Activated T-cell treated with anti-CD3 and anti-CD28 coated beads, Interleukin-2, amount 50 U/mL, for 48 hours (primary cell): ENCODE data around the gene UQCRHL.
"Not testable (repeated sequence)": the region's sequence is repeated elsewhere in the genome, so short reads cannot be mapped to it uniquely, and the experiment has no call there.

ENCODE experiments used
- DNase-seq, 2 experiments: peaks; one replicate each; pipeline ENCODE4 v3.0.0-alpha.2; 2020

The UQCRHL gene

DNA sequence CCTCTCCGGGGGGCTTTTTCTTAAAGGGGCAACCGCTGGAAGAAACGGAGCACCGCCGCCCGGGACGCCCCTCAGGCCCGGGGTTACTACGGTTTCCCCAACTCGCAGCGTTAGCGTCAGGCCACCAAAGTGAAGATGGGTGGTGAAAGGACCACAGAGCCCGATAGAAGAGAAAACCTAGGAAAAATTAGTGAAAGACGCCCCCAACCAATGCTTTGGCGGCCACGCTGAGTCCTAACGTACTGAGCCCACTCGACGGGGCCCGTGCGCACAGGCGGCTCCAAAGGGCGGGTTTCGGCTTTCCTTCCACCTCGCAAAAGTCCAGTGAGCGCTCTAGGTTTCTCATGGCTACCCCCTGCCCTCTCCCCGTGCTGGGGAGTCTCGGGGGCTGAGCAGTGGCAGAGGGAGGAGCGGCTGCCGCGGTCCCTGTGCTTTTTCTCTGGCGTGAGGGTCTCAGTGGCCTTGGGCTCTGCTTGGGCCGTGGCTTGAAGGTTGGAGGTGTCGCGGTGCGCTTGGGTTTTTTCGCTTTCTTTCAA lies 27.8 kb upstream of the UQCRHL start:
- DNase-seq, result no peak

DNA sequence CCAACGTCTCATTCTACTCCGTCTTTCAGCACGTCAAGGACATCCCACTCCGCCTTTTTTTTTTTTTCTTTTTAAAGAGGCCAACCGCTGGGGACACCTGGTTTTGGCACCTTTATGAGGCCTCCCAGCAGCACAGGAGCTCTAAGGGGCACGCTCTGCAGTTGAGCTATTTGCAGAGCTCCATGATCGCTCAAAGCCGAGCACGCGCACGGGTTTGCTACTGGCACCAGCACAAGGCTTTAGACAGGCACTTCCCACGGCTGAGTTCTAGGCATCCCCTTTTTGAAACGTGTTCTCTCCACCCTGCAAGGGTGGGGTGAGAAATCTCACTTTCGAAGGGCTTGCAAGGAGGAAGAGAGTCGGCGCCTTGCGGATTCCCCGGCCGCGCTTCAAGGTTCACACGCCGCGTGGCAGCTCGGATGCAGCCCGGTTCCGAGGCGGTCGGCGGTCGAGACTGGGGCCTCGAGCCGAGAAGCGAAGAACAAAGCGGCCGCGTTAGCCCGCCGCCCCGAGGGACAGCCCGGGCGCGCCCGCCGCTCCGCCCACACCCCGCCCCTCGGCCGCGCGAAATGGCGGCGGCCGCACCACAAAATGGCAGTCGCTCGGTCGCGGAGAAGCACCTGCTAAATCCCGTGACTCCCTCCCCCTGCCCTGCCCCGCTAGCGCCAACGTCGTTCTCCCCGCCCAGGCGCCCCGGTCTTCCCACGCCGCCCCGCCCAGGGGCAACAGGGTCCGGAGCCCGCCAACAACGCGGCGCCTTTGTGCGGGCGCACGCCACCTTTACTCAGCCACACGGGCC lies 27.2 kb upstream of the UQCRHL start:
- peak; percentile 92 to 94 for DNase-seq

DNA sequence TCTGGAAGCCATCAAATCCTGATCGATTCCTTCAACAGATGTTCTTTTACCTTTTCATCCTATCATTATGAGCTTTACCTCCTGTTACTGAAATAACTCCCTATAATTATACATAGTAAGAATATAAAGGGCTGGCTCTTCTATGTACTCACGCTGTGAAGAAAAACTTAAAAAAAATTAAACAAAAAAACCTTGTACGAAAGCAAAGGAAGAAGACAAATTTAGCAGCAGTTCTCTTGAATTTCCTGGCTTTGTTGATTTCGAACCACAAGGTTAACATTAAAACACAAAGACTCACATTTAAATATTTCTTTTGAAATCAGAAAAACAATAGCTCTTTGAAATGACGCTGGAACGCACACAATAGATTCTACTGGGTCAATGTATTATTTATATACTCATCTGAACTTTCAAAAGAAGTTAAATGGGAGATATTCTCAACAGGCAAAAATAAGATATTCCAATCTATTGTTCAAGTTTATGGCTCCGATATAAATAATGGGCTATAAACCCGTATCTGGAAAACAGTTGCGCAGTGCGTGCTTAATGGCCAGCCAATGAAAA lies 26.5 kb upstream of the UQCRHL start:
- DNase-seq, result no peak

DNA sequence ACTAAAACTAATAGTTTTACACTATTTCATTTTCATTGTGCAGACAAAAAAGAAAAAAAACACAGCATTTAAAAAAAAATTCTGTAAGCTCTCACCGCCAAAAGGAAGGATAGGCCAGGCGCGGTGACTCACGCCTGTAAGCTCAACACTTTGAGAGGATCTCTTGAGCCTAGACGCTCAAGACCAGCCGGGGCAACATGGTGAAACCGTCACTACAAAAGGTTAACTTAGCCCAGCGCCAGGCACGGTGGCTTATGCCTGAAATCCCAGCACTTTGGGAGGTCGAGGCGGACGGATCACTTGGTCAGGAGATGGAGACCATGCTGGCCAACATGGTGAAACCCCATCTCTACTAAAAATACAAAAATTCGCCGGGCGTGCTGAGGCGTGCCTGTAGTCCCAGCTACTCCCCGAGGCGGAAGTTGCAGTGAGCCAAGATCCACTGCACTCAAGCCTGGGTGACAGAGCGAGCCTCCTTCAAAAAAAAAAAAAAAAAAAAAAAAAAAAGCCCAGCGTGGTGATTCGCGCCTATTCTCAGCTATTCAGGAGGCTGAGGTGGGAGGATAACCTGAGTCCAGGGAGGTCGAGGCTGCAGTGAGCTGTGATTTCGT lies 25.7 kb upstream of the UQCRHL start:
- DNase-seq, result peak; percentile 62 to 71

DNA sequence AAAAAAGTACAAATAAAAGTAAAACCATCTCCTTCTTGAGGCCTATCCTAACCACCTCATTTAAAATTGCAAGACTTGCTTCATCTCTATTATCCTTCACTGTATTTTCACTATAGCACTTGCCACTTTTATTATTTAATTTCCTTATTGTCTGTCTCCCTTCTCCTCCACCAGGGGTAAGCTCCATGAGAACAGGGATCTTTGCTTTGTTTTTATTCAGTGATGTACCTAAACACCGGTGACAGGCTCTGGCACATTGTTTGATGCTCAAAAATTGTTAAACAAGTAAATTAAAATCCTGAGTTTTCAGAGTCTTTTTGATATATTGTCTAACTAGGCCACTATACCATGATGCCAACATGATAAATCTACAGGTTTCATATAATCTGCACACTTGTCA lies 22.8 kb upstream of the UQCRHL start:
- no peak for DNase-seq

DNA sequence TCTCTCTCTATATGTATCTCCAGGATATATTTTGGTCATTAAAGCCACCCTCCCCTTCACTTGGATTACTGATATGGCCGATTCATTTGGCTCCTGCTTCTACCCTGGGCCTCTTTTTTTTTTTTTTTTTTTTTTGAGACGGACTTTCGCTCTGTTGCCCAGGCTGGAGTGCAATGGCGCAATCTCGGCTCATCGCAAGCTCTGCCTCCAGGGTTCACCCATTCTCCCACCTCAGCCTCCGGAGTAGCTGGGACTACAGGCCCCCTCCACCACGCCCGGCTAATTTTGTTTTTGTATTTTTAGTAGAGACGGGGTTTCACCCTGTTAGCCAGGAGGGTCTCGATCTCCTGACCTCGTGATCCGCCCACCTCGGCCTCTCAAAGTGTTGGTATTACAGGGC lies 21.5 kb upstream of the UQCRHL start:
- DNase-seq, result not testable (repeated sequence)

DNA sequence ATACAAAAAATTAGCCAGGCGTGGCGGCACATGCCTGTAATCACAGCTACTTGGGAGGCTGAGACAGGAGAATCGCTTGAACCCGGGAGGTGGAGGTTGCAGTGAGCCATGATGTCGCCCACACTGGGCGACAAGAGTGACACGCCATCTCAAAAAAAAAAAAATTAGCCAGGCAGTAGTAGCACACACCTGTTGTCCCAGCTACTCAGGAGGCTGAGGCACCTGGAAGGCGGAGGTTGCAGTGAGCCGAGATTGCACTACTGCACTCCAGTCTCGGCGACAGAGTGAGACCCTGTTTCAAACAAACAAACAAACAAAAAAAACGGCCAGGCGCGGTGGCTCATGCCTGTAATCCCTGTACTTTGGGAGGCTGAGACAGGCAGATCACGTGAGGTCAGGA lies 20.1 kb upstream of the UQCRHL start:
- not testable (repeated sequence) for DNase-seq

DNA sequence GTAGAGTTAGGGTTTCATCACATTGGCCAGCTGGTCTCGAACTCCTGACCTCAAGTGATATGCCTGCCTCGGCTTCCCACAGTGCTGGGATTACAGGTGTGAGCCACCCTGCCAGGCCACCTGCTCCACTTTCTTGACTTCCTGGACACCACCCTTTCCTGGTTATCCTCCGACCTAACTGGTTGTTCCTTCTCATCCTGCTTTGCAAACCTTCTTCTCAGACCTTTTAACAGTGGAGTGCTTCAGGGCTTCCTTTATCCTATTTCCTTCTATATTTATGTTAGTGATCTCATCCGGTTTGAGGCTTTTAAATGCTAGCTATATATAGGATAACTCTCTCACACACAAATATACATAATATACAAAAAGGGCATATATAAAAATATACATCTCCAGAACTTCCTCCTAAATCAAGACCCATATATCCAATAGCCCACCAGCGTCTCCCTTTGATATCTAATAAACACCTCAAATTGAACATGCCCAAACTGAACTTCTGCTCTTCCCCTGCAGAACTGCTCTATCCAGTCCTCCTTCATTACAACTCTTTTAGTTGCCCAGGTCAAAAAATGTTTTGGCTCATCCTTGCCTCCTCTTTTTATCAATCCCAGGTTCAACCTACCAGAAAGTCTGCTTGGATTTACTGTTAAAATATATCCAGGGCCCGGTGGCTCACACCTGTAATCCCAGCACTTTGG lies 19.5 kb upstream of the UQCRHL start:
- no peak for DNase-seq

DNA sequence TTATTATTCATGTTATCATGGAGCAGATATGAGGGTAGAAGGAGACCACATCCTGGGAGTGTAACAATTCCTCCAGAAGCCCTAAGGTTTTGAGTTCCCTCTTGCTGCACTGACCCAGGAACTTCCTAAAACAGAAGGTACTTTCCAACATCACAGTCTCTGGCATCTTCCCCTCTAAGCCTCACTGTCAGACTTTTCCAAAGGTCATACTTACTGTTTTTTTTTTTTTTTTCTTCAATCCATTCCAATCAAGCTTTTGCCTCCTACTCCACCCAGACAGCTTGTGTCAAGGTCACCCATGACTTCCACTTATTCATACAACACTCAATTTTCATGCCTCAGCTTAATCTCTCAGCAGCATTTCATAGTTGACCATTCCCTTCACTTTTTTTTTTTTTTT lies 18.4 kb upstream of the UQCRHL start:
- DNase-seq, result no peak

DNA sequence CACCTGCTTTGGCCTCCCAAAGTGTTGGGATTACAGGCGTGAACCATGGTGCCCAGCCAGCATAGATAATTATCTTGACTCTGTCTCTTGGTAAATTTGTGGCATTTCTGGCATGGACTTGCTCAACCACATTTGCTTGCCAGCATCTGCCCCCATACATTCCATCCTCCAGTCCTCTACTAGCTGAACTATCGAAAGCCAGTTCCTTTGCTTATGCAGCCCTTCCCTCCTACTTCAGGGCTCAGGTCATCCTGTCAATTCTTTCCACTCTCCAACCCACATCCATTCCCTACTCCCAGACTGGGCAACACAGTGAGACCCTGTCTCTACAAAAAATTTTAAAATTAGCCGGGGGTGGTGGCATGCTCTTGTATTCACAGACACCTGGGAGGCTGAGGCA lies 13.0 kb upstream of the UQCRHL start:
- no peak for DNase-seq

DNA sequence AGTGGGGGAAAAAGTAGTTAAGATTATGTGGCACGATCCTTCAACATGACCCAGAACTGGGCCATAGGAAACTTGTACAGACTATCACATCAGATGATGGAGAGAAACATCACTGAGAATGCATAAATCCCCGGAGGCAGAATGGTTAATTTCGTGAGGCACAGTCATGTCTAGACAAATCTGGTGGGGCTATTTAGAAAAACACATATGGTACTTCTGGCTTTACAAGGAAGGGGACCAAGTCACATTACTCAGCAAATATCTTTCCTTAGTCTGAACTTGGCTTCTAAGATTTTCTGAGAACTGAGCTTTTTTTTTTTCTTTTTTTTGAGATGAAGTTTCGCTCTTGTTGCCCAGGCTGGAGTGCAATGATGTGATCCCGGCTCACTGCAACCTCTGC lies 9.2 kb upstream of the UQCRHL start:
- no peak for DNase-seq

DNA sequence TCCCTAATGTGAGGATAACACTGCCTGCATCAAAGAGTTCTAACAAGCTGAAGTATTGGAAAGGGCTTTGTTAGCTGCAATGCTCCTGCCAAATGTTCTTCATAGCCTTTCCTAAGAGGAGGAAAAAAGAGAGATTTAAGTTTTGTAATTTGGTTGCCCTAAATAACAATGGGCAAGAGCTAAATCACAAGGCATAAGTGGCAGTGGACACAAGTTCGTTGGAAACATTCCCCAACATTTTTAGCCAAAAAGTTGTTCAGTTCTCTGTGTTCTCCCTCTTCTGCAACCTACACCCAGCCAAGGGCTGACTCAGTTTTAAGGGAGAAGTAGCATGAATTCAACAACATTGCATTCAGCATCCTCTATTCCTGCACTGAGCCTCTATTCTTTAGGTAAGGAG lies 2.6 kb upstream of the UQCRHL start:
- no peak for DNase-seq

DNA sequence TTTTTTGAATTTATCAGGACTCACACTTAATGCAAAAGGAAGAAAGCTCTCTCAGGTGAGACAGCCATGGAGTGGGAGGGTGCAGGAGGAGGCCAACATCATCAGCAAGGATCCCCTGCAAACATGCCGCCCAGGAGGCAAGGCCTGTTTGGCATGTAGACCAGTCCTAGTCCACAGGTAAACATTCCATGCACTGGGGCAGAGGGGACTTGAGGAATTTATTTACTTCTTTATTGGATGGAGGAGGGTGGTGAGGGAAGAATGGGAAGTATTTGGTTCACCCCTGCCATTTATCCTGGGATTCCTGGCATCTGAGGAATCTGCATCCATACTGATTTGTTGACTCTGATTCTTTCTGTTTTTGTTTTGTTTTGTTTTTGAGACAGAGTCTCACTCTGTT lies 1.5 kb upstream of the UQCRHL start:
- DNase-seq, result no peak

DNA sequence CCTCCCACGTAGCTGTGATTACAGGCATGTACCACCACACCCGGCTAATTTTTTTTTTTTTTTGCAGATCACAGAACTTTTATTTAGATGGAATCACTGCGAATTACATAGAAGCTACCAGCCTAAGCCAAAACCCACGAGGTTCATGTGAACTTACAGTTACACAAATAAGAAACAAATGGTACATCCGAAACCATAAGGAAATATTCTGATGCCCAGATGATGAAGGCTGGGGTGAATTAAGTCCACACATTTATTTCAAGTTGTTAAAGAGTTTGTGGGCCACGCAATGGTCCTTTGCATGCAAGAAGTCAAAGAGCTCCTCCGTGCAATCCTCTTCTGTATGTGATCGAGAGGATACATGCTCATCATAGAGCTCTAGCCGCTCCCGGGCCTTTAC lies 328 bp downstream of the UQCRHL start:
- no peak for DNase-seq

DNA sequence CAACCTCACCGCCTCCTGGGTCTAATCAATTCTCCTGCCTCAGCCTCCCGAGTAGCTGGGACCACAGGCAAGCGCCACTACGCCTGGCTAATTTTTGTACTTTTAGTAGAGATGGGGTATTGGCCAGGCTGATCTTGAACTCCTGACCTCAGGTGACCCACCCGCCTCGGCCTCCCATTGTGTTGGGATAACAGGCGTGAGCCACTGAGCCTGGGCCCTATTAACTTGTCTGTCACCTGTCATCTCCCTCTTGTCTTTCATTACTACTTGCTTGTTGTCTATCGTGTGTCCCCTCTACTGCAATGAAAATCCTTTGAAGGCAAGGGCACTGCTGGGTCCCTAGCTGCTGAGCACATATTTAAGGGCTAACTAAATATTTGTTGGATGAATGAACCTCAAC lies 3.4 kb downstream of the UQCRHL start:
- DNase-seq, result no peak

DNA sequence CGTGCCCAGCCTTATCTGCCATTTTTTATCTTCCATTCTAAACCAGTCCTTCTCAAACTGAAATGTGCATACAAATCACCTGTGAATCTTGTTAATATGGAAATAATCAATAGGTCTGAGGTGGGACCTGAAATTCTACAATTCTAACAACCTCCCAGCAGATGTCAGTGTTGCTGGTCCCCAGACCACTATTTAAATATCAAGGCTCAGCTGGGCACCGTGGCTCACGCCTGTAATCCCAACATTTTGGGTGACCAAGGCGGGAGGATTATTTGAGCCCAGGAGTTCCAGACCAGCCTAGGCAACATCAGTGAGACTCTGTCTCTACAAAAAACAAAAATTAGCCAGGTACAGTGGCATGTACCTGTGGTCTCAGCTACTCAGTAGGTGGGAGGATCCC lies 4.1 kb downstream of the UQCRHL start:
- DNase-seq, result peak; percentile 26 to 35

DNA sequence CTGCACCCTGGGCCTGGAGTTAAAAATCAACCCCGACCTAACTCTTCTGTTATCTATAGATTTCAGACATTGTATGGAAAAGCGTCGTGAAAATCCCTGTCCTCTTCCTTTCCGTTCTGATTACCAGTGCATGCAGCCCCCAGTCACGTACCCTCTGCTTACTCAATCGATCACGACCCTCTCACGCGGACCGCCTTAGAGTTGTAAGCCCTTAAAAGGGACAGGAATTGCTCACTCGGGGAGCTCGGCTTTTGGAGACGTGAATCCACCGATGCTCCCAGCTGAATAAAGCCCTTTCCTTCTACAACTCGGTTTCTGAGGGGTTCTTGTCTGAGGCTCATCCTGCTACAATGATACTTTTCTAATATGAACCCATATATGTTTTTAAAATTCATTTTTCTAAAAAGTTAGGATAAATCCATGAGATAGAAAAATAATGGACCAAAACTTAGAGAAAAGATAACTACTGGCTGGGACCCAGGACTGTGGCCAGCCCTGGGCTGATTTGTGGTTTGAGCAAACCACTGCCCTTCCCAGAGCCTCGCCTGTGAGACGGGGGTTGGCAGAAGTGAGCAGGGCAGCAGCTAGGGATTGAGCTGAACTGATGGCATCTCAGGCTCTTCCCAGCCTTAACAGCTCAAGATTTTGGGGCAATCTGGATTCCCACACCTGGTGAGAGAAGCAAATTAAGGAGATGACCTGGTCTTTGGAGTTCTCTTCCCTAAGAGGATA lies 5.0 kb downstream of the UQCRHL start:
- no peak for DNase-seq

DNA sequence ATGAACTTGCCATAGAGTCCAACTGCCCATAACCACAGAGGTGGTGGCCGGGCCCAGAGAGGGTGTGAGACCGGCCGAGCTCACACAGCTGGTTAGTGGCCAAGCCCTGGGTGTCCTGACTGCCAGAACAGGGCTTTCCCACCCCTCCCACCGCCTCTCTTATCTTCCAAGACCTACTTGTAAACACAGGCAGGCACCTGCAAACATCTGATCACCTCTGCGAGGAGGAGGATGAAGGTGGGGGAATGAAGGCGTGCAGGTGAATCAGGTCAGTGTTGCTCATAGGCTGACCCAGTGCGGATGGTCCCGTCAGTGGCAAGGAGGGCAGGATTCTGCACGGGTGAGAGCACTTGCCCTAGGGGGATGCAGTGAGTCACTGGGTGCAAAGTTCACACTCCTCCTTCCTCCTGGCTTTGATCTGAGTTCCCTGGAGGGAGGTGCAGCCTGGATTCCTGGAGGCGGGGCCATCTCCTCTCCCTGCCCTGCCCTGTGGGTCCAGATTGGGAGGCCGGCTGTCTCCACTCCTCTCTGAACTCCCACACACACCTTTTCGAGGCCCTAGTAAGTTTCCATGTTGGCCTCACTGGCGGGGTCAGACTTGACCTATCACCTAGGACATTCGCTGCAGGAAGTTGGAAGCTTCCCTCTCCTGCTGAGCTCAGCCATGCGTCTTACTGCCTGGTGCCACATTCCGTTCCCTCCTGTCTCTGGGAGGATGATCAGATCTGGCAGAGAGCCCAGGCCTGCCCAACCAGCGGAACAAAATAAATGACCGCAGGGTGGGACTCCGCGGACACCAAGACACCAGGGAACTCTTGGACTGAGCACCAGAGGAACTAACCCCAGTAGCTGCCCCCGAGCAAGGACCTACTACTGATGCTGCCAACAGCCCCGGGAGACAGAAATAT lies 7.3 kb downstream of the UQCRHL start:
- DNase-seq, result no peak

DNA sequence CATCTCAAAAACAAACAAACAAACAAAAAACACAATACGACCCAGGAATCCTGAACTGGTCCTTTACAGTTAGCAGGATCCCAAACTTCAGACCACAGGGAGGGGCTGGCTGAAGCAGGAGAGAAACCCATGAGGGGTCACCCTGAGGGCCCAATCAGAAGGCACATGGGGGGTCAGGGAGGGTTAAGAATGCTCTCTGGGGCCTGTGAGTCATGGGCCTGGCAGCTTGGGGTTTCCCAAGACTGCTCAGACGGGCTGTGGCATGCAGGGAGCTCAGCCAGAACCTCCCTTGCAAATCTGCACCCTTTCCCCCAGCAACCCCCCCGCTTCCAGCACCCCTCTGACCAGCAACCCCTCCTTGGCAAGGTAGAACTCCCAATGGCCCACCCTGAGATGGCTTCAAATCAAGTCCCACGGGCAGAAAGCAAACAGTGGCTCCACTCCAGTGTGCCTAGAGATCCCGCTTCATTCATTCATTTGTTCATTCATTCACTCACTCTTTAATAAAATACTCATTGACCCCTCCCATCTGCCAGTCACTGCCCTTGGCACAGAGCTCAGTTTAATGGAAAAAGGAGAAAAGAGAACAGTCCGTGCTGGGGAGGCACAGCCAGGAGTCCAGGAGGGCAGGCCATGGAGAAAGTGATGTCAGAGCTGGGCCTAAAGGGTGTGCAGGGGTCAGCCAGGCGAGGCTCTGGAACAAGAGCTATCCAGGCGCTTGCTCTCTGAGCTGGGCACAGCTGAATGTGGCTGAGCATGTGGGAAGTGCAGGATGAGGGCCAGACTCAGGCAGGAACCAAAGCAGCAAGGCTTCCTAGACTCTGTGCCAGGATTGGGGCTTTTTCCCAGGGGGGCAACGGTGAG lies 8.2 kb downstream of the UQCRHL start:
- peak; percentile 29 to 47 for DNase-seq

DNA sequence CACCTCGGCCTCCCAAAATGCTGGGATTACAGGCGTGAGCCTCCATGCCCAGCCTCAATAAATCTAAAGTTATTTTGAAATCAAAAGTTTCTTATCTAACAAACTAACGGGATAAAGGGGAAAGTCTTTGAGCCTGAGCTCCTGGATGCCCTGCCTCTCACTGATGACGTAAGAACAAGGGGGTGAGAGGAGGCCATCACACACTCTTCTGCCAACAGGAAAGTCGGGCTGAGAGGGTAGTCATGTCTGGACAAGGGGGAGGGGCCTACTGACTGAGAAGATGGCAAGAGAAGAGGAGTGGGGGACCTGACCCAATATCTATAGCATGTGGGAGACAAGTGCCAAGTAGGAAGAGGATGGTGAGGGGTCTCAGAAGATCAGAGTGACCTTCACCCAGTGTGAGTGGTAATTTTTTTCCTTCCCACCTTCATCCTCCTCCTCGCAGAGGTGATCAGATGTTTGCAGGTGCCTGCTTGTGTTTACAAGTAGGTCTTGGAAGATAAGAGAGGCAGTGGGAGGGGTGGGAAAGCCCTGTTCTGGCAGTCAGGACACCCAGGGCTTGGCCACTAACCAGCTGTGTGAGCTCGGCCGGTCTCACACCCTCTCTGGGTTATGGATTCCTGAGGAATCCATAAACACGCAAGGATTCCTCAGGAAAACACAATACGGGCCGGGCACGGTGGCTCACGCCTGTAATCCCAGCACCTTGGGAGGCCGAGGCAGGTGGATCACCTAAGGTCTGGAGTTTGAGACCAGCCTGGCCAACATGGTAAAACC lies 9.6 kb downstream of the UQCRHL start:
- DNase-seq, result no peak
